HG02623 (cell line): ENCODE results near the gene PRRX2.

Experiments used
- ATAC-seq: cut with Tn5 transposase; IDR thresholded peaks from one replicate; pipeline ENCODE4 v1.9.1; 2021; ENCODE audit warnings: moderate library complexity; ENCODE audit not compliant: unreplicated experiment

Gene PRRX2

GRCh38 chr9:129702589-129703520 lies 37.4 kb downstream of the PRRX2 start:
- no peak for ATAC-seq

- ATAC-seq = no peak
Observed at GRCh38 chr9:129703667-129704355, 38.4 kb downstream of the PRRX2 start.

GRCh38 chr9:129704807-129705206 lies 39.4 kb downstream of the PRRX2 start:
- ATAC-seq = no peak

GRCh38 chr9:129708793-129709192 lies 43.3 kb downstream of the PRRX2 start:
- ATAC-seq = no peak

GRCh38 chr9:129709438-129710168 lies 44.2 kb downstream of the PRRX2 start:
- no peak for ATAC-seq

GRCh38 chr9:129710169-129710453 lies 44.7 kb downstream of the PRRX2 start:
- ATAC-seq = no peak

GRCh38 chr9:129712634-129713401 lies 47.4 kb downstream of the PRRX2 start:
- no peak for ATAC-seq

- ATAC-seq = no peak
Observed at GRCh38 chr9:129713402-129713679, 47.9 kb downstream of the PRRX2 start.

GRCh38 chr9:129714511-129715061 lies 49.1 kb downstream of the PRRX2 start:
- no peak for ATAC-seq

- ATAC-seq = no peak
Observed at GRCh38 chr9:129716091-129716490, 50.6 kb downstream of the PRRX2 start.

- ATAC-seq = no peak
Observed at GRCh38 chr9:129717991-129718390, 52.5 kb downstream of the PRRX2 start.

- ATAC-seq = no peak
Observed at GRCh38 chr9:129718647-129719046, 53.2 kb downstream of the PRRX2 start.

- no peak for ATAC-seq
Observed at GRCh38 chr9:129719135-129719534, 53.7 kb downstream of the PRRX2 start.

GRCh38 chr9:129720181-129720864 lies 54.9 kb downstream of the PRRX2 start:
- no peak for ATAC-seq

GRCh38 chr9:129720865-129721545 lies 55.6 kb downstream of the PRRX2 start:
- no peak for ATAC-seq

GRCh38 chr9:129722913-129723312 lies 57.5 kb downstream of the PRRX2 start:
- ATAC-seq = no peak

- no peak for ATAC-seq
Observed at GRCh38 chr9:129724456-129725190, 59.2 kb downstream of the PRRX2 start.

- ATAC-seq = no peak
Observed at GRCh38 chr9:129725795-129726251, 60.4 kb downstream of the PRRX2 start.
